Stimulated activated CD4-positive, alpha-beta T cell treated with anti-CD3 and anti-CD28 coated beads, Interleukin-1b, Interleukin-23, amount 100 ng/mL, for 48 hours (primary cell): ENCODE data around the gene VAC14.

Source experiments
- DNase-seq: peaks from one replicate; pipeline ENCODE4 v3.0.0-alpha.2; 2020

The VAC14 gene

GRCh38 chr16:70703041-70703834, 97.7 kb downstream of the VAC14 start:
- DNase-seq: no peak

- DNase-seq: no peak
These were observed 98.3 kb downstream of the VAC14 start for GRCh38 chr16:70702624-70703023.

GRCh38 chr16:70701998-70702397, 99.0 kb downstream of the VAC14 start:
- DNase-seq: no peak

- no peak for DNase-seq
These were observed 99.4 kb downstream of the VAC14 start for GRCh38 chr16:70701596-70701995.

- no peak for DNase-seq
These were observed 99.9 kb downstream of the VAC14 start for GRCh38 chr16:70701036-70701435.

GRCh38 chr16:70700101-70701020, 100.6 kb downstream of the VAC14 start:
- no peak for DNase-seq

- DNase-seq: no peak
These were observed 101.3 kb downstream of the VAC14 start for GRCh38 chr16:70699696-70700095.

GRCh38 chr16:70698901-70699300, 102.1 kb downstream of the VAC14 start:
- DNase-seq: no peak

- no peak for DNase-seq
These were observed 103.3 kb downstream of the VAC14 start for GRCh38 chr16:70697594-70698170.

GRCh38 chr16:70696952-70697593, 103.9 kb downstream of the VAC14 start:
- DNase-seq: no peak

GRCh38 chr16:70696355-70696754, 104.6 kb downstream of the VAC14 start:
- no peak for DNase-seq

- DNase-seq: no peak
These were observed 105.5 kb downstream of the VAC14 start for GRCh38 chr16:70695331-70696070.

- no peak for DNase-seq
These were observed 106.1 kb downstream of the VAC14 start for GRCh38 chr16:70694868-70695218.

- DNase-seq: no peak
These were observed 106.7 kb downstream of the VAC14 start for GRCh38 chr16:70694088-70694867.

- DNase-seq: no peak
These were observed 107.9 kb downstream of the VAC14 start for GRCh38 chr16:70692873-70693671.

GRCh38 chr16:70692130-70692872, 108.7 kb downstream of the VAC14 start:
- no peak for DNase-seq

- no peak for DNase-seq
These were observed 109.5 kb downstream of the VAC14 start for GRCh38 chr16:70691223-70692129.

- no peak for DNase-seq
These were observed 110.7 kb downstream of the VAC14 start for GRCh38 chr16:70689970-70690891.
